WTC11 (cell line): ENCODE measurements around the gene AKAP6. TPM values are rescaled to one million over a fixed set of nuclear protein-coding genes. Genes with fewer than 3 reads are reported as not detected.
A peak's percentile ranks its signal among the peaks of the same experiment; 100 is the strongest.

Experiments used
- ATAC-seq: fragments of 200-7000 bp; cut with Tn5 transposase; 2 replicates; pipeline ENCODE4 v1.10.0; 2021; ENCODE audit warnings: mild to moderate bottlenecking, moderate library complexity
- CTCF ChIA-PET: fragments of 300-600 bp; sonication (Branson Sonifier 250); formaldehyde crosslinking; loops from one replicate; lab custom pipeline; 2021; ENCODE audit warnings: antibody characterized with exemption; lab: Charles Lee
- POLR2A ChIA-PET: fragments of 350-600 bp; sonication (Branson Sonifier 250); formaldehyde crosslinking; loops from one replicate; lab custom pipeline; 2021; ENCODE audit warnings: antibody characterized with exemption; lab: Charles Lee
- DNase-seq: peaks from one replicate; pipeline ENCODE4 v3.0.0; 2021; ENCODE audit warnings: low spot score
- H3K27ac Mint-ChIP-seq: 2 replicates; pipeline ENCODE4 v1.8.0; 2021; ENCODE audit warnings: mixed read lengths
- H3K27me3 Mint-ChIP-seq: 2 replicates; pipeline ENCODE4 v1.8.0; 2021; ENCODE audit warnings: low read depth, mild to moderate bottlenecking, moderate library complexity, mixed read lengths
- H3K36me3 Mint-ChIP-seq: 2 replicates; pipeline ENCODE4 v1.8.0; 2021; ENCODE audit warnings: mixed read lengths
- H3K4me1 Mint-ChIP-seq: 2 replicates; pipeline ENCODE4 v1.8.0; 2022; ENCODE audit warnings: mixed read lengths
- H3K4me3 Mint-ChIP-seq: 2 replicates; pipeline ENCODE4 v1.8.0; 2021; ENCODE audit warnings: mild to moderate bottlenecking, moderate library complexity, mixed read lengths
- H3K9me3 Mint-ChIP-seq: 2 replicates; pipeline ENCODE4 v1.8.0; 2021; ENCODE audit warnings: mixed read lengths
- ATF1 ChIP-seq: sonication (generic); formaldehyde crosslinking; IDR thresholded peaks from 2 replicates; pipeline ENCODE4 v1.8.1; 2023; ENCODE audit warnings: mild to moderate bottlenecking, moderate library complexity, missing genetic modification reagents
- CREM ChIP-seq: sonication (generic); formaldehyde crosslinking; IDR thresholded peaks from 2 replicates; pipeline ENCODE4 v1.8.1; 2022; ENCODE audit warnings: mild to moderate bottlenecking, missing genetic modification reagents, moderate library complexity
- ESRRA ChIP-seq: sonication (generic); formaldehyde crosslinking; IDR thresholded peaks from 2 replicates; pipeline ENCODE4 v1.8.1; 2022; ENCODE audit warnings: mild to moderate bottlenecking, missing genetic modification reagents, borderline replicate concordance
- GABPB1 ChIP-seq: sonication (generic); formaldehyde crosslinking; IDR thresholded peaks from 2 replicates; pipeline ENCODE4 v1.8.1; 2023; ENCODE audit warnings: mild to moderate bottlenecking, missing genetic modification reagents
- GRHL2 ChIP-seq: fragments of 250-450 bp; sonication (Bioruptor Pico); IDR thresholded peaks from 2 replicates; pipeline ENCODE4 v1.8.0; 2022; ENCODE audit warnings: mild to moderate bottlenecking, moderate library complexity; ENCODE audit not compliant: insufficient replicate concordance, severe bottlenecking
- IRF2 ChIP-seq: sonication (generic); formaldehyde crosslinking; IDR thresholded peaks from 2 replicates; pipeline ENCODE4 v1.8.0; 2022; ENCODE audit warnings: low read depth, missing genetic modification reagents, borderline replicate concordance
- KAT7 ChIP-seq: sonication (generic); formaldehyde crosslinking; IDR thresholded peaks from 2 replicates; pipeline ENCODE4 v1.8.1; 2023; ENCODE audit warnings: missing genetic modification reagents, mild to moderate bottlenecking, borderline replicate concordance
- NFE2L1 ChIP-seq: sonication (generic); formaldehyde crosslinking; IDR thresholded peaks from 2 replicates; pipeline ENCODE4 v1.8.1; 2023; ENCODE audit warnings: missing genetic modification reagents
- OVOL2 ChIP-seq: fragments of 250-450 bp; sonication (Bioruptor Pico); IDR thresholded peaks from 2 replicates; pipeline ENCODE4 v1.9.0; 2021; ENCODE audit warnings: mild to moderate bottlenecking, borderline replicate concordance
- PRRX2 ChIP-seq: fragments of 250-450 bp; sonication (Bioruptor Pico); IDR thresholded peaks from 2 replicates; pipeline ENCODE4 v1.8.0; 2021; ENCODE audit warnings: mild to moderate bottlenecking
- SOX15 ChIP-seq: fragments of 250-450 bp; sonication (Bioruptor Pico); IDR thresholded peaks from 2 replicates; pipeline ENCODE4 v1.9.0; 2021; ENCODE audit warnings: mild to moderate bottlenecking
- TCF7 ChIP-seq: sonication (generic); formaldehyde crosslinking; IDR thresholded peaks from 2 replicates; pipeline ENCODE4 v1.8.0; 2022; ENCODE audit warnings: mild to moderate bottlenecking, low read depth, missing genetic modification reagents, moderate library complexity
- TP53 ChIP-seq: sonication (generic); formaldehyde crosslinking; IDR thresholded peaks from 2 replicates; pipeline ENCODE4 v1.8.1; 2023; ENCODE audit warnings: mild to moderate bottlenecking, missing genetic modification reagents
- ZNF121 ChIP-seq: sonication (generic); formaldehyde crosslinking; IDR thresholded peaks from 2 replicates; pipeline ENCODE4 v1.8.0; 2023; ENCODE audit warnings: missing genetic modification reagents
- ZNF138 ChIP-seq: sonication (generic); formaldehyde crosslinking; conservative IDR thresholded peaks from 2 replicates; pipeline ENCODE4 v1.8.1; 2022; ENCODE audit warnings: mild to moderate bottlenecking, moderate library complexity, missing genetic modification reagents
- ZNF317 ChIP-seq: sonication (generic); formaldehyde crosslinking; IDR thresholded peaks from 2 replicates; pipeline ENCODE4 v1.8.1; 2023; ENCODE audit warnings: low read depth, mild to moderate bottlenecking, moderate library complexity, missing genetic modification reagents, borderline replicate concordance
- ZNF423 ChIP-seq: fragments of 250-450 bp; sonication (Bioruptor Pico); IDR thresholded peaks from 2 replicates; pipeline ENCODE4 v2.1.2; 2022; ENCODE audit warnings: mild to moderate bottlenecking, moderate library complexity
- total RNA-seq: library from RNA; stranded (reverse); gene quantifications from 3 replicates; pipeline ENCODE4 v1.2.3, GENCODE V29; 2021
- TF ChIP-seq, protein P1 (sequence below): fragments of 250-450 bp; sonication (Bioruptor Pico); IDR thresholded peaks from 2 replicates; pipeline ENCODE4 v2.1.2; 2022; ENCODE audit warnings: mild to moderate bottlenecking, moderate library complexity
- TF ChIP-seq, protein P2 (sequence below): sonication (generic); formaldehyde crosslinking; IDR thresholded peaks from 2 replicates; pipeline ENCODE4 v1.8.0; 2023; ENCODE audit warnings: missing genetic modification reagents, mild to moderate bottlenecking, borderline replicate concordance
- TF ChIP-seq, protein P3 (sequence below): sonication (generic); formaldehyde crosslinking; IDR thresholded peaks from 2 replicates; pipeline ENCODE4 v1.8.0; 2022; ENCODE audit warnings: missing genetic modification reagents
- TF ChIP-seq, protein P4 (sequence below): sonication (generic); formaldehyde crosslinking; IDR thresholded peaks from 2 replicates; pipeline ENCODE4 v1.8.1; 2023; ENCODE audit warnings: mild to moderate bottlenecking, missing genetic modification reagents

Gene AKAP6
- total RNA-seq, 1 experiment from 2014 or later: 0.63 TPM

DNA sequence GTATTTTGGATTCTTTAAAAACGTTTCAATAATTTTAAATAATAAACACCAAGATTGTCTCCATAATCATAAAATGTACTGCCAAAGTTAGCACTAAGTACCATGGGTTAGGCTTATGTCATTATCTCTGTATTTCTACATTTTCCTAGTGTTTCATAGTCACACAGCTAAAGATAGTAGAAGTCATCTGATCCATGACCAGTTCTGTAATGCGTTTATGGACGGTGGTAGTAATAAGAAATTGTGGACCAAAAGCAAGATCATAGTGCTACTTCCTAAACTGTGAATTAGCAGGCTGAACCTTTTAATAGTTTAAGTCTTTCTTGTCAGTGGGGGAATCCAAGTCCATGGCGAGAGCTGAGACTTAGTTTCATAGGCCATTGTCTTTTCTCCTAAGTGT, 142.1 kb downstream of the AKAP6 start:
- no peak overlapping the region for H3K27ac Mint-ChIP-seq
- no peak overlapping the region for H3K4me3 Mint-ChIP-seq
- POLR2A ChIA-PET: no interaction called here
- ATAC-seq: no peak
- no peaks in the 10 kb centered on the region for H3K27me3 Mint-ChIP-seq
- TF ChIP-seq ZNF121 (CRISPR knock-in tag) (no peak), ZNF138 (CRISPR knock-in tag) (no peak), GRHL2 (CRISPR knock-in tag) (no peak), TCF7 (CRISPR knock-in tag) (no peak)
- TF ChIP-seq, protein P1, sequence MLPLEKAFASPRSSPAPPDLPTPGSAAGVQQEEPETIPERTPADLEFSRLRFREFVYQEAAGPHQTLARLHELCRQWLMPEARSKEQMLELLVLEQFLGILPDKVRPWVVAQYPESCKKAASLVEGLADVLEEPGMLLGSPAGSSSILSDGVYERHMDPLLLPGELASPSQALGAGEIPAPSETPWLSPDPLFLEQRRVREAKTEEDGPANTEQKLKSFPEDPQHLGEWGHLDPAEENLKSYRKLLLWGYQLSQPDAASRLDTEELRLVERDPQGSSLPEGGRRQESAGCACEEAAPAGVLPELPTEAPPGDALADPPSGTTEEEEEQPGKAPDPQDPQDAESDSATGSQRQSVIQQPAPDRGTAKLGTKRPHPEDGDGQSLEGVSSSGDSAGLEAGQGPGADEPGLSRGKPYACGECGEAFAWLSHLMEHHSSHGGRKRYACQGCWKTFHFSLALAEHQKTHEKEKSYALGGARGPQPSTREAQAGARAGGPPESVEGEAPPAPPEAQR (CRISPR knock-in tag): no peak
- TF ChIP-seq, all 79 proteins: peak for 0
- CTCF ChIA-PET: interaction anchor here (0.7 to 2.7 kb wide), 2 partner anchors 88 to 216 kb away, joined by 4 to 18 read pairs; no protein-coding TSS in a partner anchor
- H3K4me1 Mint-ChIP-seq: peaks cover 32% of the 10 kb centered on the region
- no peaks in the 10 kb centered on the region for H3K9me3 Mint-ChIP-seq
- DNase-seq: no peak
- no peaks in the 10 kb centered on the region for H3K36me3 Mint-ChIP-seq

DNA sequence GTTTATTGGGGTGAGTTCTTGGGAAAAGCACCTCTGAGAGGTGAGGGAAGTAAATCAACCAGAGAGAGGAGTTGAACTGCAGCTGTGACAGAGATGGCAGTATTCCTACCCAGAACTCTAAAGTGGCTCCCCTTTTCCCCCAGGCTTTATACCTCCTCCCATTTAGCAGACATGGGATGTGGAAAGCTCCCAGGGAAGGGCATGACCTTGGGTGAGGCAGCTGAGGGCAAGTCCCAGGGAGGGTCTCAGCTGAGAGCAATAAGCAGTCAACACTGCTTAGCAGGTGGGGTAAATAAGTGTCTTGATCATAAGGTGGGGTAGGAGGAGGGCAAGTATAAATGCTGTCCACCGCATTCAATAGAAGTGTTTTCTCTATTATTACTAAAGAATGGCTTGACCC, 143.0 kb downstream of the AKAP6 start:
- ChIA-PET POLR2A (no interaction called here), CTCF (interaction anchor here (1.4 kb wide), 1 partner anchor 88 kb away, joined by 5 read pairs; no protein-coding TSS in a partner anchor)
- Mint-ChIP-seq H3K27me3 (no peaks in the 10 kb centered on the region), H3K4me1 (peaks cover 32% of the 10 kb centered on the region), H3K9me3 (no peaks in the 10 kb centered on the region), H3K4me3 (no peak overlapping the region), H3K36me3 (no peaks in the 10 kb centered on the region), H3K27ac (peak overlapping the region; percentile 47; the same call in 1 of the 2 replicates)
- DNase-seq (no peak), ATAC-seq (no peak)
- TF ChIP-seq KAT7: no peak
- TF ChIP-seq, protein P2, sequence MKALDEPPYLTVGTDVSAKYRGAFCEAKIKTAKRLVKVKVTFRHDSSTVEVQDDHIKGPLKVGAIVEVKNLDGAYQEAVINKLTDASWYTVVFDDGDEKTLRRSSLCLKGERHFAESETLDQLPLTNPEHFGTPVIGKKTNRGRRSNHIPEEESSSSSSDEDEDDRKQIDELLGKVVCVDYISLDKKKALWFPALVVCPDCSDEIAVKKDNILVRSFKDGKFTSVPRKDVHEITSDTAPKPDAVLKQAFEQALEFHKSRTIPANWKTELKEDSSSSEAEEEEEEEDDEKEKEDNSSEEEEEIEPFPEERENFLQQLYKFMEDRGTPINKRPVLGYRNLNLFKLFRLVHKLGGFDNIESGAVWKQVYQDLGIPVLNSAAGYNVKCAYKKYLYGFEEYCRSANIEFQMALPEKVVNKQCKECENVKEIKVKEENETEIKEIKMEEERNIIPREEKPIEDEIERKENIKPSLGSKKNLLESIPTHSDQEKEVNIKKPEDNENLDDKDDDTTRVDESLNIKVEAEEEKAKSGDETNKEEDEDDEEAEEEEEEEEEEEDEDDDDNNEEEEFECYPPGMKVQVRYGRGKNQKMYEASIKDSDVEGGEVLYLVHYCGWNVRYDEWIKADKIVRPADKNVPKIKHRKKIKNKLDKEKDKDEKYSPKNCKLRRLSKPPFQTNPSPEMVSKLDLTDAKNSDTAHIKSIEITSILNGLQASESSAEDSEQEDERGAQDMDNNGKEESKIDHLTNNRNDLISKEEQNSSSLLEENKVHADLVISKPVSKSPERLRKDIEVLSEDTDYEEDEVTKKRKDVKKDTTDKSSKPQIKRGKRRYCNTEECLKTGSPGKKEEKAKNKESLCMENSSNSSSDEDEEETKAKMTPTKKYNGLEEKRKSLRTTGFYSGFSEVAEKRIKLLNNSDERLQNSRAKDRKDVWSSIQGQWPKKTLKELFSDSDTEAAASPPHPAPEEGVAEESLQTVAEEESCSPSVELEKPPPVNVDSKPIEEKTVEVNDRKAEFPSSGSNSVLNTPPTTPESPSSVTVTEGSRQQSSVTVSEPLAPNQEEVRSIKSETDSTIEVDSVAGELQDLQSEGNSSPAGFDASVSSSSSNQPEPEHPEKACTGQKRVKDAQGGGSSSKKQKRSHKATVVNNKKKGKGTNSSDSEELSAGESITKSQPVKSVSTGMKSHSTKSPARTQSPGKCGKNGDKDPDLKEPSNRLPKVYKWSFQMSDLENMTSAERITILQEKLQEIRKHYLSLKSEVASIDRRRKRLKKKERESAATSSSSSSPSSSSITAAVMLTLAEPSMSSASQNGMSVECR: no peak
- TF ChIP-seq CREM (CRISPR knock-in tag): no peak
- TF ChIP-seq ATF1 (CRISPR knock-in tag): no peak
- TF ChIP-seq ESRRA (CRISPR knock-in tag): no peak
- no peak for TF ChIP-seq IRF2
- no peak for TF ChIP-seq GABPB1 (CRISPR knock-in tag)
- no peak for TF ChIP-seq NFE2L1 (CRISPR knock-in tag)
- TF ChIP-seq ZNF317: no peak
- no peak for TF ChIP-seq SOX15 (CRISPR knock-in tag)
- TF ChIP-seq PRRX2 (CRISPR knock-in tag): no peak
- TF ChIP-seq ZNF423 (CRISPR knock-in tag): no peak

DNA sequence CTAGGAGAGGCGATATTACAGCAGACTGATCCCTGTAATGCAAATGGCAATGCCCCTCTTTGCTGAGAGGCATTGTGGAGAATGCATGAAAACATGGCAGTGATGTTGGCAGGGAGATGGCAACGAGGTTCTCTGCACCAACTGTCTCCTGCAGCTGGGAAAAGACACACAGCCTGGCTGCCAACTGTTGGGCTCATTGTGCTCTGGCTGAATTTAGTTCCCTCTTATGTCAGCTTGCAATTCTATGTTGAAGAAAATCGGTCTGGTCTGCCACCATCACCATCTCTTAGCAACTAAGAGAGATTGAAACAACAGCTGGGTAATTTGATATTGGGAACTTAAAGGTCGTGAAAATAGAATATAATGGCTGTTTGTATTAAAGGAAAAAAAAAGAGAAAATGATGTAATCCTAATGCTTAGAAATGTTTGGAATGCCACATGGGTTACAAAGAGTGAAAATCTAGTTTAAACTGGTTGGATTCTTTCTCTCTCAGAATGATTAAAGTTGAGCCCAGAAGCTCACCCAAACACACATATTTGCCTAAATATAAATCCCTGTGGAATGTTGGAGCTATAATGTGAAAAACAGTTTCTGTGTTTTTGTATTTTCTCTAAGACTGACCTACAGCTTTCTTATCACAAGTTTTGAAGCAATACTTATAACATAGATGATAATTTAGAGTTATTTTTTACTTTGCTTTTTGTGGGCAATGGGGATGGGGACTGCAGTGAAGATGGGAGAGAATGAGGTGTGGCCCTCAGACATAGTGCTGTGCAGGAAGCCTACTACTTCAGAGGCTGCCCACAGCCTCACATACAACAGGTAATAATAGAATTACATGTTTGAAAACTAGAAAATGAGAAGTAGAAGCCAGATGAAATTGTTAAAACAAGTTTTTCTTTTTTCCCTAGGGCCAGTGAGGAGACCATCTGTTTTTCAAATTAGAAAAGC, 143.7 kb downstream of the AKAP6 start:
- Mint-ChIP-seq H3K27me3 (no peaks in the 10 kb centered on the region), H3K4me1 (peaks cover 32% of the 10 kb centered on the region), H3K9me3 (no peaks in the 10 kb centered on the region), H3K4me3 (no peak overlapping the region), H3K27ac (peak overlapping the region; percentile 72), H3K36me3 (no peaks in the 10 kb centered on the region)
- ChIA-PET CTCF (interaction anchor here (1.4 kb wide), 2 partner anchors 88 kb away, joined by 3 to 5 read pairs; no protein-coding TSS in a partner anchor), POLR2A (no interaction called here)
- ATAC-seq (no peak; the same call in 1 of the 2 replicates), DNase-seq (no peak)
- TF ChIP-seq, protein P3, sequence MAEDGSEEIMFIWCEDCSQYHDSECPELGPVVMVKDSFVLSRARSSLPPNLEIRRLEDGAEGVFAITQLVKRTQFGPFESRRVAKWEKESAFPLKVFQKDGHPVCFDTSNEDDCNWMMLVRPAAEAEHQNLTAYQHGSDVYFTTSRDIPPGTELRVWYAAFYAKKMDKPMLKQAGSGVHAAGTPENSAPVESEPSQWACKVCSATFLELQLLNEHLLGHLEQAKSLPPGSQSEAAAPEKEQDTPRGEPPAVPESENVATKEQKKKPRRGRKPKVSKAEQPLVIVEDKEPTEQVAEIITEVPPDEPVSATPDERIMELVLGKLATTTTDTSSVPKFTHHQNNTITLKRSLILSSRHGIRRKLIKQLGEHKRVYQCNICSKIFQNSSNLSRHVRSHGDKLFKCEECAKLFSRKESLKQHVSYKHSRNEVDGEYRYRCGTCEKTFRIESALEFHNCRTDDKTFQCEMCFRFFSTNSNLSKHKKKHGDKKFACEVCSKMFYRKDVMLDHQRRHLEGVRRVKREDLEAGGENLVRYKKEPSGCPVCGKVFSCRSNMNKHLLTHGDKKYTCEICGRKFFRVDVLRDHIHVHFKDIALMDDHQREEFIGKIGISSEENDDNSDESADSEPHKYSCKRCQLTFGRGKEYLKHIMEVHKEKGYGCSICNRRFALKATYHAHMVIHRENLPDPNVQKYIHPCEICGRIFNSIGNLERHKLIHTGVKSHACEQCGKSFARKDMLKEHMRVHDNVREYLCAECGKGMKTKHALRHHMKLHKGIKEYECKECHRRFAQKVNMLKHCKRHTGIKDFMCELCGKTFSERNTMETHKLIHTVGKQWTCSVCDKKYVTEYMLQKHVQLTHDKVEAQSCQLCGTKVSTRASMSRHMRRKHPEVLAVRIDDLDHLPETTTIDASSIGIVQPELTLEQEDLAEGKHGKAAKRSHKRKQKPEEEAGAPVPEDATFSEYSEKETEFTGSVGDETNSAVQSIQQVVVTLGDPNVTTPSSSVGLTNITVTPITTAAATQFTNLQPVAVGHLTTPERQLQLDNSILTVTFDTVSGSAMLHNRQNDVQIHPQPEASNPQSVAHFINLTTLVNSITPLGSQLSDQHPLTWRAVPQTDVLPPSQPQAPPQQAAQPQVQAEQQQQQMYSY (CRISPR knock-in tag): no peak
- TF ChIP-seq OVOL2 (CRISPR knock-in tag) (no peak), TP53 (CRISPR knock-in tag) (no peak), ZNF121 (CRISPR knock-in tag) (no peak)
- TF ChIP-seq, protein P4, sequence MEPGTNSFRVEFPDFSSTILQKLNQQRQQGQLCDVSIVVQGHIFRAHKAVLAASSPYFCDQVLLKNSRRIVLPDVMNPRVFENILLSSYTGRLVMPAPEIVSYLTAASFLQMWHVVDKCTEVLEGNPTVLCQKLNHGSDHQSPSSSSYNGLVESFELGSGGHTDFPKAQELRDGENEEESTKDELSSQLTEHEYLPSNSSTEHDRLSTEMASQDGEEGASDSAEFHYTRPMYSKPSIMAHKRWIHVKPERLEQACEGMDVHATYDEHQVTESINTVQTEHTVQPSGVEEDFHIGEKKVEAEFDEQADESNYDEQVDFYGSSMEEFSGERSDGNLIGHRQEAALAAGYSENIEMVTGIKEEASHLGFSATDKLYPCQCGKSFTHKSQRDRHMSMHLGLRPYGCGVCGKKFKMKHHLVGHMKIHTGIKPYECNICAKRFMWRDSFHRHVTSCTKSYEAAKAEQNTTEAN: no peak
